ENCODE measurements around the gene LIPF. TPM values are rescaled to one million over a fixed set of nuclear protein-coding genes. Genes with fewer than 3 reads are reported as not detected.
"Not testable (repeated sequence)": the region's sequence is repeated elsewhere in the genome, so short reads cannot be mapped to it uniquely, and the experiment has no call there.

Gene LIPF
- total RNA-seq, 1 experiment from 2014 or later, result not detected

DNA sequence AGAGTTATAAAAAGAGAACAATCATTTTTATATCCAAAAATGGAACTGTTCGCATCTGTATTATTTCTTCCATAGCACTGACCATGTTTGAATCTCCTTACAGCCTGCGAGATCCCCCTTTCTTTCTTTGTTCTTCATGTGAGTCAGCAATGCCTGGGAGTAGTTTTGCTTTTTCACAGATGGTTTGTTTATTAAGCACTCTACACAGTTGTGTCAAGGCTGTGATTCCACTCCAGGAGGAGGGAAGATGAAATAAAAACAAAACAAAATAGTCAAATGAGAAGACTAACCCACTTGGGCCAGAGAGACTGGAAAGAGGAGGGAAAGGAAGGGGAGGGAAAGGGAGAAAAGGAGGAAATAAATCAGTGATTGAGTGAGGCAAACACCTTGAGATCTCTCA lies 7.8 kb downstream of the LIPF start:
- DNase-seq (ENCODE audit: extremely low read depth, low read depth), result no peak

GRCh38 chr10:88676283-88677060 lies 12.2 kb downstream of the LIPF start:
- no peak for DNase-seq (ENCODE audit: extremely low read depth, low read depth)

GRCh38 chr10:88680958-88681357 lies 16.7 kb downstream of the LIPF start:
- no peak for DNase-seq (ENCODE audit: extremely low read depth, low read depth)

- DNase-seq (ENCODE audit: extremely low read depth, low read depth), result no peak
Measured at GRCh38 chr10:88682491-88682890, 18.2 kb downstream of the LIPF start.

DNA sequence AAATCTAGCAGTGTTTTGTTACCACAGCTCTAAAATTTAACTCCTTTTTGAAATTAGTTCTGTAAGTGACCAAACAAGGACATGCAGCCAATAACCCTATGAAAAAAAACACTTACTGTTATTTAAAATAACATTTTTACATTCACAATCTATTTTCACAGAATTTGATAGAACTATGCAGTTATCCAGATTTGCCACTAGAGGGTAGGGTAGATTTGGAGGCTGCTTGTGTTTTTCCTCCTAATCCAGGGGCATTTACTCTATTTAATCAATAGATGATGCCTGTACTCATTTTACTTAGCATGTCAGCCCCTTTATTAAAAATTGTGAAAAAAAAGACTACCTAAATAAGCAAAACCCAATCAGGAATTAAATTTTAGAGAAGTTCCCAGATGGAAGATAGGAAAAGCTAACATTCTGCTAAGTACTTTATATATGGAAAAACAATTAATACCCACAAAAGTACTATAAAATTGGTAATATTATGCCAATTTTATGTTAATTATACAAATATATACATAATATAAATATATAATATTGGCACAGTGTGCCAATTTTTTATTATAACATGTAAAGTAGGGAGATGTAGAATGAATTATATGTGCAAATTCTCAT lies 23.7 kb downstream of the LIPF start:
- peak; percentile 18 for DNase-seq (ENCODE audit: extremely low read depth, low read depth)

- no peak for DNase-seq (ENCODE audit: extremely low read depth, low read depth)
Measured at GRCh38 chr10:88689366-88689765, 25.1 kb downstream of the LIPF start.

- no peak for DNase-seq (ENCODE audit: extremely low read depth, low read depth)
Measured at GRCh38 chr10:88693392-88694020, 29.3 kb downstream of the LIPF start.

DNA sequence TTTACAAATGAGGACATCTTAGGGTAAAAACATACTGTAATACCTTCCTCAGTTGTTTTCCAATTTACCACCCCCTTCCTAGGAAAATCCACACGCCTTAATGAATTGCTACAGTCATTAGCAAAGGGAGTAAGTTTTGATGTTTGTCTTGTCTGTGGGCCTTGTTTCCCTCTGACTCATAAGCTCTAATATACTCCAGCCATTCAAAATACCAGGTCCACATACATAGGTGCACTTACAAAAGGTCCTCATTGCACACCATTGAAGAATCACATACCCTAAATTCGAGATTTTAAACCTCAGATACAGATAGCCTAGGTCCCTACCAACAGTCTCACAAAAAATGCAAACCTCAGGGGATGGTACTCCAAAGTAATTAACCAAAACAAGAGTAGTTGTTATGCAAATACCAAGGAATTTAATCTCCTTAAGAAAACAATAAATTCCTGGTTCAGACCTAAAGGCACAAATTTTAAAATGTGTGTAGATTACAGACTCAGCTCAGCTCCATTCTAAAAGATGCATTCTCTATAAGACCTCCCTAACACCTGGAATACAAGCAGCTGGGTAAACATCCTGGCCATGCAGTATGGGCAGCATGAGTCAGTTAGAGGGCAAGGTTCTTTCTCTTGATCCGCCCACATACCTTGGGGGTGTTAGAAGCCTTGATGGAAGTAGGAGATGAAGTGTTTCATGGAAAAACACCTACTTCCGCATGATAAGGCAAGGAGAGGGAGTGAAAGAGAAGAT lies 38.8 kb downstream of the LIPF start:
- no peak for DNase-seq (ENCODE audit: extremely low read depth, low read depth)

- DNase-seq (ENCODE audit: extremely low read depth, low read depth), result no peak
Measured at GRCh38 chr10:88705958-88706357, 41.7 kb downstream of the LIPF start, which contains the start of gene LIPK. TSS of gene LIPK (plus strand) at chr10:88706249. CDS start at chr10:88724544, 18,295 bp downstream.

GRCh38 chr10:88707429-88708155 lies 43.4 kb downstream of the LIPF start:
- DNase-seq (ENCODE audit: extremely low read depth, low read depth), result no peak

DNA sequence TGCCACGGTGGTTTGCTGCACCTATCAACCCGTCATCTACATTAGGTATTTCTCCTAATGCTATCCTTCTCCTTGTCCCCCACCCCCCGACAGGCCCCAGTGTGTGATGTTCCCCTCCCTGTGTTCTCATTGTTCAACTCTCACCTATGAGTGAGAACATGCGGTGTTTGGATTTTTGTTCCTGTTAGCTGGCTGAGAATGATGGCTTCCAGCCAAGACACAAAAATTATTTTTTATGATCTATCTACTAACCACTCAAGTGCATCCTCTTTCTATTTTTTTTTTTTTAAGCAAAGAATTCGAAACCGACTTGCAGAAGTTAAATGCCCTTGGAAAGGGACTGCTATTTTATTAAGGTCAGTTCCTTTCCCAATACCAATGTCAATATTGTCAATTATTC lies 45.1 kb downstream of the LIPF start:
- not testable (repeated sequence) for DNase-seq (ENCODE audit: extremely low read depth, low read depth)

DNA sequence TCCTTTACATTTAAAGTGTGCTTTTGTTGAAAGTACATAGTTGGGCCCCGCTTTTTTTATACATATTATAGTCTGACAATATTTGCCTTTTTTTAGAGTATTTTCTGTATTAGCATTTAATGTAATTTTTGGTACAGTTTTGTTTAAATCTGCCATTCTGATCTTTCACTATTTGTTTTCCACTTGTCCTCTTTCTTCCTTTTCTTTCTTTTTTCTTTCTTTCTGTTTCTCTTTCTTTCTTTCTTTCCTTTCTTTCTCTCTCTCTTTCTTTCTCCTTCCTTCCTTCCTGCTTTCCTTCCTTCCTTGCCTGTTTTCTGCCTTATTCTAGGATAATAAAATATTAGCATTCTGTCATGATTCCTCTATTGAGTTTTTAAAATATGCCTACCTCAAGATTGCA lies 51.3 kb downstream of the LIPF start:
- no peak for DNase-seq (ENCODE audit: extremely low read depth, low read depth)

GRCh38 chr10:88721392-88721791 lies 57.1 kb downstream of the LIPF start:
- DNase-seq (ENCODE audit: extremely low read depth, low read depth), result no peak

DNA sequence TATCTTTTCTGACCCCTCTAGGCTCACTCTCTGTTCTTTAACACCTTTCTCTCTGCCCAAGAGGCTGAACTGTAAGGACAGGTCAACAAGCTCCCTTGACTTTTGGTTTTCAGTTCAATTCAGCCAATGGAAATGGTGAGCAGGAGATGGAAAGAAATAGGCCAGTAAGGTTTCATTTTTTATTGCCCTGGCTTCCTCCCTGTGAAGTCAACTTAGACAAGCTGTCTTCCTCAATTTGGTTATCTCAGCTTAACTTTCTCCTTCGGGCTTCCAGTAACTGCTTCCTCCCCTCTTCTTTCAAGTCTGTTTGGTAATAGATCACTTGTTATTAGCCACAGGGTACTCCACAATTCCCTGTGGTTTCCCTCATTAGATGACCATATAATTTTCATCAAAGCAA lies 61.6 kb downstream of the LIPF start:
- no peak for DNase-seq (ENCODE audit: extremely low read depth, low read depth)

- DNase-seq (ENCODE audit: extremely low read depth, low read depth), result no peak
Measured at GRCh38 chr10:88728107-88728763, 64.0 kb downstream of the LIPF start.

Other genes starting within 250 kb of the LIPF start
- gene RNLS, start 81.1 kb upstream of the LIPF start, total RNA-seq (2014; rRNA removed; shearing (Covaris generic)), result 0.45 TPM in 1 of 2 replicates, not detected in the other
- not detected in 2 replicates for gene LIPJ, start 77.7 kb upstream of the LIPF start, total RNA-seq (2014; rRNA removed; shearing (Covaris generic))
- gene LIPK, start 41.8 kb downstream of the LIPF start, total RNA-seq (2014; rRNA removed; shearing (Covaris generic)), result not detected in 2 replicates
- not detected in 2 replicates for gene LIPN, start 95.6 kb downstream of the LIPF start, total RNA-seq (2014; rRNA removed; shearing (Covaris generic))
- not detected in 2 replicates for gene LIPM, start 138.3 kb downstream of the LIPF start, total RNA-seq (2014; rRNA removed; shearing (Covaris generic))
- 0.17 TPM in 1 of 2 replicates, not detected in the other for gene ANKRD22, start 187.4 kb downstream of the LIPF start, total RNA-seq (2014; rRNA removed; shearing (Covaris generic))
- 37.6 and 39.8 TPM in 2 replicates for gene STAMBPL1, start 215.8 kb downstream of the LIPF start, total RNA-seq (2014; rRNA removed; shearing (Covaris generic))